GM10248 (cell line): Measurements from ENCODE around the gene CD101.
A peak's percentile ranks its signal among the peaks of the same experiment; 100 is the strongest.

Source experiments
- CTCF ChIA-PET: fragments of 300-600 bp; sonication (Branson Sonifier 250); formaldehyde crosslinking; extraction: SDS; loops from one replicate; lab custom pipeline; 2021; ENCODE audit warnings: antibody characterized with exemption; lab: Yijun Ruan, JAX
- POLR2A ChIA-PET: fragments of 350-650 bp; sonication (Branson Sonifier 250); formaldehyde crosslinking; extraction: SDS; loops from one replicate; lab custom pipeline; 2020; ENCODE audit warnings: antibody characterized with exemption; lab: Yijun Ruan, JAX
- DNase-seq: peaks from one replicate; pipeline ENCODE4 v3.0.0; 2012; ENCODE audit errors: extremely low spot score
- CTCF ChIP-seq: IDR thresholded peaks from 2 replicates; pipeline ENCODE4 v1.5.1; 2012; ENCODE audit warnings: mild to moderate bottlenecking, low read depth; ENCODE audit errors: extremely low read depth, missing control alignments, control extremely low read depth

Gene CD101

GRCh38 chr1:117047271-117047670 is 45.7 kb downstream of the CD101 start:
- no peak for DNase-seq
- POLR2A ChIA-PET, result no interaction called here
- CTCF ChIA-PET, result interaction anchor here (1.1 to 1.3 kb wide), 2 partner anchors 170 to 488 kb away, joined by 3 read pairs; no protein-coding TSS in a partner anchor
- no peak for TF ChIP-seq CTCF

GRCh38 chr1:117049857-117050256 is 48.3 kb downstream of the CD101 start:
- ChIA-PET POLR2A (no interaction called here), CTCF (interaction anchor here (1.4 kb wide), 2 partner anchors 115 to 312 kb away, joined by 3 to 4 read pairs; no protein-coding TSS in a partner anchor)
- no peak for DNase-seq
- TF ChIP-seq CTCF, result no peak

GRCh38 chr1:117051224-117052064 is 49.9 kb downstream of the CD101 start:
- ChIA-PET CTCF (interaction anchor here (1.7 to 2.5 kb wide), 2 partner anchors 314 to 326 kb away, joined by 7 to 9 read pairs; no protein-coding TSS in a partner anchor), POLR2A (no interaction called here)
- no peak for TF ChIP-seq CTCF
- DNase-seq, result peak; percentile 70

GRCh38 chr1:117054068-117054467 is 52.5 kb downstream of the CD101 start:
- ChIA-PET POLR2A (no interaction called here), CTCF (interaction anchor here (1.2 to 2.5 kb wide), 4 partner anchors 14 to 479 kb away, joined by 3 to 9 read pairs (median 4); no protein-coding TSS in a partner anchor)
- no peak for DNase-seq
- no peak for TF ChIP-seq CTCF

- POLR2A ChIA-PET, result no interaction called here
- no peak for TF ChIP-seq CTCF
- CTCF ChIA-PET, result interaction anchor here (1.9 to 4.0 kb wide), 2 partner anchors 9 to 334 kb away, joined by 16 to 22 read pairs; no protein-coding TSS in a partner anchor
- DNase-seq, result no peak
Measured at GRCh38 chr1:117058810-117059209, 57.2 kb downstream of the CD101 start.

GRCh38 chr1:117059334-117059677 is 57.7 kb downstream of the CD101 start:
- DNase-seq, result peak; percentile 61
- ChIA-PET CTCF (interaction anchor here (0.9 to 4.0 kb wide), 6 partner anchors 9 to 485 kb away, joined by 3 to 22 read pairs (median 8); no protein-coding TSS in a partner anchor), POLR2A (interaction anchor here (1.2 kb wide), 1 partner anchor 13 kb away, joined by 6 read pairs; no protein-coding TSS in a partner anchor)
- no peak for TF ChIP-seq CTCF
